Cardiac fibroblast (primary cell): Measurements from ENCODE around the gene RAB36.

Experiments
- DNase-seq, 2 donors: peaks; one replicate each; pipeline versions ENCODE4 v3.0.0 to v3.0.0-alpha.2; 2010; ENCODE audit warnings: low read depth in 2 of 2
- H3K4me3 ChIP-seq, 2 donors: replicated peaks in 1 of 2; 1 replicate in 1 of 2; 2 replicates in 1 of 2; pipeline ENCODE4 v1.5.1; 2011; ENCODE audit warnings: low read depth in 2 of 2, low read length in 2 of 2, mild to moderate bottlenecking in 2 of 2, moderate library complexity in 1 of 2
- TF ChIP-seq, protein P1 (sequence below): IDR thresholded peaks from one replicate; pipeline ENCODE4 v1.5.1; 2011; ENCODE audit warnings: low read depth, mild to moderate bottlenecking, low read length, inconsistent platforms

The RAB36 gene

DNA sequence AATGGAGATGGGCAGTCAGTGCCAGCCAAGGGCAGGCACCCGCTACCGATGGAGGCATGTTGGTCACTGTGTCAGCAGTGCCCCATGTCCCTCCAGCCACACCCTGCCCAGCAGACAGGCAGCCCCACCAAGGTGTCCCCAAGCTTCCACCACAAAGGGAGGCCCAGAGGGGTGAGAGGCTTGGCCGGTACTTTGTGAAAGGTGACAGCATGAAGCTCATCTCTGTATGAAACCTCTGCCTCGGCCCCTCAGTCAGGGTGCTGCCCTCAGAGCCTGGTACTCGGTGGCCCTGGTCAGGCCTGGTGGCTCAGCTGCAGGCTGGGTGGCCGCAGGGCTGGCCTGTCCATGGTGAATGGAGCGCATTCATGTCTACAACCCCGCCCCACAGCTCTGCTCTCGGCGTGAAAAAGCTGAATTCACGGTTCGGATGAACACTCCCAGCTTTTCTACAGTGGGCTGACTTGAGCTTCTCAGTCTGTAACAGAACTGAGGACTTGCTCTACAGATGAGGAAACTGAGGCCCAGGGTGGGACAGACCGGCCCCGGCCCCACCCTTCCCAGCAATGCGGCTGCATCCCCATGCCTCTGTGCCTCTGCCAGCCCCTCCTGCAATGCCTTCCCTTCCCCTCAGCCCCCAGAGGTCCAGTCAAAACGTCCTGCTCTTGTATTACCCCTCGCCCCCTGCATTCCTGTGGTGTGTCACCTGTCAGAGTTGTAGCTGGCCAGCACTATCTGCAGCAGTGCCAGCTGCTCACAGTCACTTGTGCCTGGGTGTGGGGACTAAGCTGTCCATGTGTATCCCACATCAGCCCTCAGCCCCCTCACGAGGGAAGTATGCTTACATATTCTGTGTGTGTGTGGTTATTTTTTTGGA, 31.2 kb upstream of the RAB36 start:
- TF ChIP-seq, protein P1, sequence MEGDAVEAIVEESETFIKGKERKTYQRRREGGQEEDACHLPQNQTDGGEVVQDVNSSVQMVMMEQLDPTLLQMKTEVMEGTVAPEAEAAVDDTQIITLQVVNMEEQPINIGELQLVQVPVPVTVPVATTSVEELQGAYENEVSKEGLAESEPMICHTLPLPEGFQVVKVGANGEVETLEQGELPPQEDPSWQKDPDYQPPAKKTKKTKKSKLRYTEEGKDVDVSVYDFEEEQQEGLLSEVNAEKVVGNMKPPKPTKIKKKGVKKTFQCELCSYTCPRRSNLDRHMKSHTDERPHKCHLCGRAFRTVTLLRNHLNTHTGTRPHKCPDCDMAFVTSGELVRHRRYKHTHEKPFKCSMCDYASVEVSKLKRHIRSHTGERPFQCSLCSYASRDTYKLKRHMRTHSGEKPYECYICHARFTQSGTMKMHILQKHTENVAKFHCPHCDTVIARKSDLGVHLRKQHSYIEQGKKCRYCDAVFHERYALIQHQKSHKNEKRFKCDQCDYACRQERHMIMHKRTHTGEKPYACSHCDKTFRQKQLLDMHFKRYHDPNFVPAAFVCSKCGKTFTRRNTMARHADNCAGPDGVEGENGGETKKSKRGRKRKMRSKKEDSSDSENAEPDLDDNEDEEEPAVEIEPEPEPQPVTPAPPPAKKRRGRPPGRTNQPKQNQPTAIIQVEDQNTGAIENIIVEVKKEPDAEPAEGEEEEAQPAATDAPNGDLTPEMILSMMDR = no peak
- no peak overlapping the region for H3K4me3 ChIP-seq
- no peak for DNase-seq

DNA sequence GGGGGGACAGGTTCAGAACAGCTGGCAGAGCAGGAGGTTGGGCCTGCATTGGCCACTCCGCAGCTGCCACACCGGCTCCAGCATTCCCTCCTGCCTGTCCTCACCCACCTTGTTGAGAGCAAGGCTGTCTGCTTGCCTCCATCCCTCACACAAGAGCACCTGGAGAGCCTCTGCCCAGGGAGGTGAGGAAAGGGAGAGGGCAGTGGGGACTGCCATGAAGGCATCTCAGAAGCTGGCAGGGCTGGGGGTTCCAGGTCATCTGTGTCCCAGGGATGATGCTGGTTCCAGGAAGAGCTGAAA, 30.6 kb upstream of the RAB36 start:
- DNase-seq = no peak
- TF ChIP-seq, protein P1 = no peak
- H3K4me3 ChIP-seq = no peak overlapping the region

DNA sequence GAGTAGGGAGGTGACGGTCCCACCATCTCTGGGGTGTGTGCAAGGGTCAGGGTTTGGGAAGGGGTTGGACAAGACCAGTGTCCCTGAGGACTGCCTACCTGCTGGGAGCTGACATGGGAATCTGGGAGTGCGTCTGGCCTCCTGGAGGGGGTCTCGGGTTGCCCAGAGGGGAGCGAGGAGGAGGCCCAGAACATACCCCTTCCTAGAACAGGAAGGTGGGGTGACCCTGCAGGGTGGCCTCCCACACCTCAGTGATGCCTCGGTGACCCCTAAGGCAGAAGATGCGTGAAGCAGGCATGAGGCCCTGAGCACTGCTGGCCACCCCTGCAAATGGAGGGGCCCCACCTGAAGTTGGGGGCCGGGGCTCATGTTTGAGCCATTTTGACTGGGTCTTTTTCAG, 29.9 kb upstream of the RAB36 start:
- H3K4me3 ChIP-seq = no peak overlapping the region
- DNase-seq = no peak
- TF ChIP-seq, protein P1 = no peak

DNA sequence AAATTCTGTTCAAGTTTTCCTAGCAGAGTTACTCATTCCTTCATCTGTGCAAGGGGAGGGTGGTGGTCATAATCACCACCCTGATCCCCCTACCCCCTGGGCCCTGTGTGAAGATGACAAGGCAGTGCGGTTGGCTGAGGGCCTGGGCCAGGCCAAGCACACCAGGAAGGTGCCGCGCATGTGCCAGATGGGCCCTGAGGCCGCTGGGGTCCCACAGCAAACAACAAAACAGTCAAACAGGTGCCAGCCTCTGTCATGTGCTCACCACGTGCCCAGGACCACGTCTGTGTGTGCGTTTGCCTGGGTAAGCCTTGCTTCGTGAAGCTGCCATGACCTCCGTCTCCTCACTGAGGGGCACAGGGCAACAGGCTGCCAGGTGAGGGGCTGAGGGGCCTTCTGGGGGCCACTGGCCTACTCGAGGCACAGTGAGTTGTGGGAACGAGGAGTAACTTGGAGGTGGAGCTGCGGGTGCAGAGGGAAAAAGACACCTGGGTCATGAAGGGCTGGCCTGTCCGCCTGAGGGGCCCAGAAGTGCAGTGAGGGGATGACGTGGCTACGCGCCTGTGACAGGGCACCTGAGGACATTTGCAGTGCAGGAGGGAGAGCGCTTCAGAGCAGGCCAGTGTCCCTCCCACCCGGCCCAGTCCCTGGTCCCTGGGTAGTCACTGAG, 29.3 kb upstream of the RAB36 start:
- H3K4me3 ChIP-seq = no peak overlapping the region
- DNase-seq = no peak
- TF ChIP-seq, protein P1 = no peak

DNA sequence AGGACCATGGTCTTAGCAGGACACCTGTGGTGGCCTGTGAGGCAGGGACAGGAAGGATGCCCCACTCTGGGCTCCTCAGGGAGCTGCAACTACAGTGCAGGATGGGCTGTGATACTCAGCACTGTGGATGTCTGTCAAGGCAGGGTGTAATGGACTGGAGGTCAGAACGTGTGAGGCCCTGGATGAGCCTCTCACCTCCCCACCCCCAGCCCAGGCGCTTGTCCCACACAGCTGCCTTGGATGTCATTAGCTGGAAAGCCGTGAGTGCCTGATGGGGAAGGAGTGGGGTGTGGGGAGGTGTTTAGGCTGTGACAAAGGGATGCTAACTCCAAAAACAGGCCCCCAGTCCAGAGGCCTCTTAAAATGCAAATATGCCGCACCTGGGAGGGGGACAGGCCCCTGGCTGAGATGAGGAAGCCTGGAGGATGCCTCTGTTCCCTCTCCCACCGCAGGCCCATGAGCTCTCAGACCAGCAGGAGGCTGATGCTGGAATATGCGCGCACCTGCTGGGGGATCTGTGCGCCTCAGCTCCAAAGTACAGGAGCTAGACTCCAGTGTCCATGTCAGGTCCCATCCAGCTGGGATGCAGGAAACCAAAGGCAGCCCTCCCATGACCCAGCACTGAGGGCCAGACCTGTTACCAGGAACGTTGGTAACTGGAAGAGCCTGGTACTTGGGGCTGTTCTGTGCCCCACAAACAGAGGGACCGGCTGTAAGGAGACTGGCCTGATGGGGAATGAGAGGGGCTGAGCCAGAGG, 28.6 kb upstream of the RAB36 start:
- TF ChIP-seq, protein P1 = no peak
- no peak overlapping the region for H3K4me3 ChIP-seq
- no peak for DNase-seq

DNA sequence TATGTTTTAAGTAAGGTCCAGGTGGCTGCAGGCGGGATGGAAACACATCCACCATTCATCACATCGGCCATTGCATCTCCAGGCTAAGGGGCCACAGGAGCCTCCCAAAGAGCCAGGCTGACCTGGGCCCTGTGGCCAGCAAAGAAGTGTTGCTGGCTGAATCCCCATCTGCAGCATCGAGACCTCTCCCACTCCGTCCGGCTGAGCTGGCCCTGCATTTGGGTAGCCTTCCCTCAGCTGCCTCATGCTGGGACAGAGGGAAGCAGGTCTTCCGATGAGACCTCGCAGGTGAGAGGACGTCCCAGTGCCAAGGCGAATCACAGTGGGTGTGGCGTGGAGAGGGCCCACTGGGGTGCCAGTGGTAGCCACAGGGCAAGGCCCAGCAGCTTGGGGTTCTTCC, 28.0 kb upstream of the RAB36 start:
- TF ChIP-seq, protein P1 = no peak
- no peak for DNase-seq
- no peak overlapping the region for H3K4me3 ChIP-seq
